DMS79 treated with DMSO at 0.1 percent for 48 hours (cell line): ENCODE results near the gene UBALD2.
"Not testable (repeated sequence)": the region's sequence is repeated elsewhere in the genome, so short reads cannot be mapped to it uniquely, and the experiment has no call there.

Experiments
- DNase-seq: peaks from one replicate; lab custom pipeline; 2025; lab: John Stamatoyannopoulos, UW

The UBALD2 gene

GRCh38 chr17:76264755-76265623, at the start of gene UBALD2:
Gene UBALD2 (plus strand): TSS chr17:76265348. CDS start chr17:76265506, 158 bp downstream.
- DNase-seq, result peak; percentile 91

GRCh38 chr17:76217081-76217480, 48.1 kb upstream of the UBALD2 start:
- no peak for DNase-seq

- DNase-seq, result no peak
Observed at GRCh38 chr17:76219670-76220383, 45.3 kb upstream of the UBALD2 start.

GRCh38 chr17:76223802-76224201, 41.3 kb upstream of the UBALD2 start:
- DNase-seq, result no peak

DNA sequence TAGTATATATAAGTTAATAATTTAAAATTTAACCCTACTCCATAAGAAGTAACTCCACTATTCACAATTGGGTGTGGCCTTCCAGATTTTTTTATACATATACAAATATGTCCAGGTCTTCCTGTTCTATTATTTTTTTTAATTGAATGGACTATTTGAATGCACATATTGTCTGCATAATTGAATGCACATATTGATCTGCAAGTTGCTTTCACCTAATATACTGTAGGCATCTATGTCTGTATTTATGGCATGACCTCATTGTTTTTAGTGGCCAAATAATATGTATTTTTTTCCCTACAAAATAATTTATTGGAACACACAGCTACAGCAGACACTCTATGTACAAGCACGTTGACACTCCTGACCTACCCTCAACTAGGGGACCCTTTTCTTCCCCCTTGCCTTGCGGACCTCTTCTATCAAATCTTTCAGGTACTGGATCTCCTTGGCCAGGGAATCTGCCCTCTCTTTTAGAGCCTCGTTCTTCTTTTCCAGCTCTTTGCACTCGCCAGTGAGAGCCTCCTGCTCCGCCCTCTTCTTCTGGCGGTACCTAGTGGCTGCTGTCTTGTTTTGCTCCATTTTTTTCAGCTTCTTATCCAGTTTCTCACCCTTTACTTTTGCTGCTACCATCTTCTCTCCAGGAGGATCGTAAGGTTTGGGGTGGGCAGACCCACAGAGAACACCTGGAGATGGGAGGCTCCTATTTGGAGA, 39.6 kb upstream of the UBALD2 start:
- DNase-seq, result not testable (repeated sequence)

DNA sequence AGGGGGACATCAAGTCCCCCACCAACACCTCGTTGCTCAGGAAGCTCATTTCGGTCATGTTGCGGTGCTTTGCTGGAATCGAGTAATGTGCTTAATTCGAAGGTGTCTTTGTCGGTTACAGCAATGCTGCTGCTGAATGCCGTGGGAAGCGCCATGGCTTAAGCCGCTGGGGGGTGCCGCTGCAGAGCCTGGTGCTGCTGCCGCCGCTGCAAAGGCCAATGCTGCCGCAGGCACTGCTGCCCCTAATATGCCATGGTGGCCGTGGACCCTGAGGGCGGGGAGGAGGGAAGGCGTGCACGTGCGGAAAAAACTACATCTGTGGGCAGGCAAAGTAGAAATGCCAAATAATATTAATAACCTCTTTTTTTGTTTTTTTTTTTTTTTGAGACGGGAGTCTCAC, 38.4 kb upstream of the UBALD2 start:
- not testable (repeated sequence) for DNase-seq

GRCh38 chr17:76232342-76232741, 32.8 kb upstream of the UBALD2 start:
- DNase-seq, result no peak

GRCh38 chr17:76233588-76234353, 31.4 kb upstream of the UBALD2 start:
- DNase-seq, result no peak

GRCh38 chr17:76234354-76234679, 30.8 kb upstream of the UBALD2 start:
- DNase-seq, result no peak

DNA sequence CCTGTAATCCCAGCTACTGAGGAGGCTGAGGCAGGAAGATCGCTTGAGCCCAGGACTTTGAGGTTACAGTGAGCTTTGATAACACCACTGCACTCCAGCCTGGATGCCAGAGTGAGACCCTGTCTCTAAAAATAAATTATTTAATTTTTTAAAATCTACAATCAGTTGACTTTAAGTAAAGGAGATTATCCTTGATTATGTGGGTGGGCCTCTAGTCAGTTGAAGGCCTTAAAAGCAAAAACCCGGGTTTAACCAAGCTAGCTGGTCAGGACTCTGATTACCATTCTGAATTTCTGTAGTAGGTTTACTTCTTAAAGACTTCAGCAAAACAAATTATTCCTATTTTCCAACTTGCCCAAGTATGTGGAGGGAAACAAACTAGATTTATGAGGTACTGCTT, 29.3 kb upstream of the UBALD2 start:
- no peak for DNase-seq

- DNase-seq, result no peak
Observed at GRCh38 chr17:76236603-76237002, 28.5 kb upstream of the UBALD2 start.

- no peak for DNase-seq
Observed at GRCh38 chr17:76237859-76238313, 27.3 kb upstream of the UBALD2 start.

GRCh38 chr17:76238847-76239537, 26.2 kb upstream of the UBALD2 start:
- DNase-seq, result no peak

- DNase-seq, result no peak
Observed at GRCh38 chr17:76239538-76240274, 25.4 kb upstream of the UBALD2 start.

- DNase-seq, result no peak
Observed at GRCh38 chr17:76240461-76241203, 24.5 kb upstream of the UBALD2 start, which contains the start of gene RNF157. Gene RNF157 (minus strand): TSS chr17:76240493. CDS start chr17:76240240, 253 bp downstream.

DNA sequence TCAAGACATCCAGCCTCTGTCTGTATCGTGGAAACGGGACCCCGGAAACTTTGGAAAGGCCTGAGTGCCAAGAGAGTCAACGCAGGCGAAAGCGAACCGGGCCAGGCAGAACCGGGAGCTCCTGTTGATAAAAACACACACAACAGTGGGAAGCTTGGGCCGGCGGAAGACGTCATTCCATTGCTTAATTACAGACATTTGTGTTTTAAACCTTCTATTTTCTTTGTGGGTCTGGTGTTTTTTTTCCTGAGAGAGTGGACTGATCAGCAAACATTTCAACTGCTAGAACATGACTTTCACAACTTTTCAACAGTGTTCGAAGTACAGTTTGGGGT, 24.0 kb upstream of the UBALD2 start:
- no peak for DNase-seq

DNA sequence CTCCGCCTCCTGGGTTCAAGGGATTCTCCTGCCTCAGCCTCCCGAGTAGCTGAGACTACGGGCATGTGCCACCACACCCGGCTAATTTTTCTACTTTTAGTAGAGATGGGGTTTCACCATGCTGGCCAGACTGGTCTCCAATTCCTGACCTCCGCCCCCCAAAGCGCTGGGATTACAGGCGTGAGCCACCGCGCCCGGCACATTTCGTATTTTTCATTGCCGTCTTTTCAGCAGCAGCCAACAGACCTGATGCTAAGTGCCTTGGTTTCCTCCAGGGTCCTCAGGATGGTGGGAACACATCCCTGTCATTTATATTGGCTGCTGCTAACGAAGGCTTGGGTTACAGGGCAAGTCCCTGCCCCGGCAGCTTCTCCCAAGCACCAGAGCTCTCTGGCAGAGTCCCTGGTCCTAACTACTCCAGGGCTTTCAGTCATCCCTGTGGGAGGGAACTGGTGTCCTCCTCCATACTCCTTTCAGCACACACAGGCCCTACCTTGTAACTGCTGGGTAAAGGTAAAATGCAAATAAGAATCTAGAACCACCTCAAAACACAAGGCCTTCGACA, 23.4 kb upstream of the UBALD2 start:
- DNase-seq, result no peak

DNA sequence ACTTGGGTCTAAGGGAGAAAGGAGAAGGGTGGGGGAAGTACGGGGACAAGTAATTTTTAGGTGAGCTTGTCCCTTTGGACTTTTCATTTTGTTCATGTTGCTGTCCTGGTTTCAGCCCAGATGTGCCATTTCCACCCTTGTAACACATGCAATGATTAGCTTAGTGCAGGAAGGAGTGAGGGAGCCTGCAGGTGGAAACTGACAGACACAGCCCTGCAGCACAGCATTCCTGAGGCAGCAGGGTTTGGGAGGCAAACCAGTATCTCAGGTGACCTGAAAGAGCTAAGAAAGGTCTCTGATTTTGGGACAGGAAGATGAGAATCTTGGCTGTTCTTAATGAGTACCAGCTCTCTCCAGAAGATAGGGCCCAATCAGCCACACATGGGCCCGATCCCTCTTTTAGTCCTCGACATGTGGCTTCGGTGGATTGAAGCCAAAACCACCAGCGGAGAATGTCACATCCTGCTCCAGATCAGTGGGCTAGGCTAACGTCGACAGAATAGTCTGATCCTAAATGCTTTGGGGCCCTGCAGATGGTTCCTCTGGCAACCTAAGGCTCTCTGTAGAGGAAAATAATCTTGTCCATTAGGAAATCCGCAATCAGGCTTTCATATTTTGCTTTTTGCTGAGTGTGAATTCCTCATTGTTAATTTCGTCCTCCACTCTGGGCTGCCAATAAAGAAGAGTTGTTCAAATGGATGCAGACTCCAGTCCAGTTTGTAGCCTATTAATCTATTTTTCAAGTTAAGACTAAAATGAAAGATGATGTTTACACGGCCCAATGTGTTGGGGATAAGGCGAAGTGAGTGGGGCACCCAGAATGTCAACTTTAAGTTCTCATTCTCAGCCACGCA, 21.1 kb upstream of the UBALD2 start:
- no peak for DNase-seq

- DNase-seq, result not testable (repeated sequence)
Observed at GRCh38 chr17:76244721-76245120, 20.4 kb upstream of the UBALD2 start.
